Body of pancreas (tissue), 4 donors: ENCODE measurements around the gene USP31. TPM values are rescaled to one million over a fixed set of nuclear protein-coding genes. Genes with fewer than 3 reads are reported as not detected.

ENCODE experiments used
- ATAC-seq: fragments of 150-250 bp; one replicate; pipeline ENCODE4 v1.9.1; 2016
- DNase-seq, 4 donors: peaks; one replicate each; pipeline ENCODE4 v3.0.0-alpha.2; 2019
- H3K27ac ChIP-seq, 4 donors: fragments of 200-600 bp; sonication (generic); 1 replicate in 3 of 4; 2 replicates in 1 of 4; pipeline versions ENCODE4 v1.5.1 to v1.6.1; 2016 to 2019; ENCODE audit warnings: mild to moderate bottlenecking in 1 of 4, mixed read lengths in 1 of 4, moderate library complexity in 1 of 4
- H3K27me3 ChIP-seq, 2 donors: fragments of 200-600 bp; sonication (generic); one replicate each; pipeline ENCODE4 v1.6.0; 2016; ENCODE audit warnings: mild to moderate bottlenecking in 1 of 2
- H3K36me3 ChIP-seq, 2 donors: fragments of 200-600 bp; sonication (generic); replicated peaks in 1 of 2; 2 replicates each; pipeline ENCODE4 v1.5.1; 2016; ENCODE audit warnings: low read depth in 2 of 2; ENCODE audit not compliant: insufficient read depth in 1 of 2
- H3K4me1 ChIP-seq: fragments of 200-600 bp; sonication (generic); one replicate; pipeline ENCODE4 v1.6.0; 2016
- H3K4me3 ChIP-seq, 2 donors: fragments of 200-600 bp; sonication (generic); 1 replicate in 1 of 2; 2 replicates in 1 of 2; pipeline ENCODE4 v1.5.1; 2016 to 2019
- H3K9me3 ChIP-seq, 3 donors: fragments of 200-600 bp; sonication (generic); 1 replicate in 2 of 3; 2 replicates in 1 of 3; pipeline ENCODE4 v1.5.1; 2016
- POLR2A ChIP-seq, 3 donors: fragments of 450-650 bp; IDR thresholded peaks; one replicate each; pipeline ENCODE4 v1.6.1; 2016; ENCODE audit warnings: antibody characterized with exemption in 3 of 3, mild to moderate bottlenecking in 2 of 3
- WGBS, 2 donors: methylation state at CpG; one replicate each; pipeline ENCODE4 v1.1.5; 2017; 5-methylcytosine and 5-hydroxymethylcytosine counted together
- intact Hi-C: fragments of 100-400 bp; cut with DNase I; formaldehyde crosslinking; loops from one replicate; pipeline ENCODE4 v1.15.1; 2023
- total RNA-seq, 2 donors: library from RNA; depleted of rRNA; stranded (reverse); fragments of >200 nt; gene quantifications; one replicate each; pipeline ENCODE4 v1.1.0, GENCODE V29; 2016
- TF ChIP-seq, protein P1 (sequence below), 7 experiments: fragments of 450-650 bp in 4 of 7; fragments of 200-600 bp in 3 of 7; sonication (generic) in 3 of 7; IDR thresholded peaks; one replicate each; pipeline ENCODE4 v1.5.1; 2016 to 2019; ENCODE audit warnings: antibody characterized with exemption in 7 of 7

Gene USP31
- total RNA-seq, 2 donors from 2014 or later, result 5.2 to 8.6 TPM

GRCh38 chr16:23137818-23138217, 11.4 kb downstream of the USP31 start:
- Histone ChIP-seq H3K9me3 (no peaks in the 10 kb centered on the region), H3K27me3 (no peaks in the 10 kb centered on the region), H3K27ac (no peak overlapping the region), H3K4me1 (peaks cover 20% of the 10 kb centered on the region), H3K4me3 (no peak overlapping the region), H3K36me3 (no peaks in the 10 kb centered on the region)
- intact Hi-C loops, result no loop called here
- TF ChIP-seq POLR2A (IDR thresholded peaks at IDR 0.05), result no peak
- TF ChIP-seq, protein P1, sequence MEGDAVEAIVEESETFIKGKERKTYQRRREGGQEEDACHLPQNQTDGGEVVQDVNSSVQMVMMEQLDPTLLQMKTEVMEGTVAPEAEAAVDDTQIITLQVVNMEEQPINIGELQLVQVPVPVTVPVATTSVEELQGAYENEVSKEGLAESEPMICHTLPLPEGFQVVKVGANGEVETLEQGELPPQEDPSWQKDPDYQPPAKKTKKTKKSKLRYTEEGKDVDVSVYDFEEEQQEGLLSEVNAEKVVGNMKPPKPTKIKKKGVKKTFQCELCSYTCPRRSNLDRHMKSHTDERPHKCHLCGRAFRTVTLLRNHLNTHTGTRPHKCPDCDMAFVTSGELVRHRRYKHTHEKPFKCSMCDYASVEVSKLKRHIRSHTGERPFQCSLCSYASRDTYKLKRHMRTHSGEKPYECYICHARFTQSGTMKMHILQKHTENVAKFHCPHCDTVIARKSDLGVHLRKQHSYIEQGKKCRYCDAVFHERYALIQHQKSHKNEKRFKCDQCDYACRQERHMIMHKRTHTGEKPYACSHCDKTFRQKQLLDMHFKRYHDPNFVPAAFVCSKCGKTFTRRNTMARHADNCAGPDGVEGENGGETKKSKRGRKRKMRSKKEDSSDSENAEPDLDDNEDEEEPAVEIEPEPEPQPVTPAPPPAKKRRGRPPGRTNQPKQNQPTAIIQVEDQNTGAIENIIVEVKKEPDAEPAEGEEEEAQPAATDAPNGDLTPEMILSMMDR (IDR thresholded peaks at IDR 0.05), result no peak
- 47 to 61% methylated on average over 5 of the region's 5 CpGs for WGBS, 2 donors
- DNase-seq, result no peak
- no peak for ATAC-seq

- intact Hi-C loops, result no loop called here
- H3K27ac ChIP-seq, result no peak overlapping the region
- H3K36me3 ChIP-seq, result no peaks in the 10 kb centered on the region
- H3K4me1 ChIP-seq, result peaks cover 20% of the 10 kb centered on the region
- H3K27me3 ChIP-seq, result no peaks in the 10 kb centered on the region
- H3K9me3 ChIP-seq, result no peaks in the 10 kb centered on the region
- 83 to 86% methylated on average over 2 of the region's 2 CpGs for WGBS, 2 donors
- DNase-seq, result no peak
- no peak overlapping the region for H3K4me3 ChIP-seq
- ATAC-seq, result no peak
- no peak for TF ChIP-seq POLR2A (IDR thresholded peaks at IDR 0.05)
- TF ChIP-seq, protein P1 (IDR thresholded peaks at IDR 0.05), result no peak
Measured at GRCh38 chr16:23137256-23137655, 12.0 kb downstream of the USP31 start.

- H3K9me3 ChIP-seq, result no peaks in the 10 kb centered on the region
- no peak overlapping the region for H3K4me3 ChIP-seq
- DNase-seq, result peak in 3 of 4 donors; percentile 23 to 59 (median 28)
- ATAC-seq, result peak; percentile 38
- no peaks in the 10 kb centered on the region for H3K27me3 ChIP-seq
- H3K36me3 ChIP-seq, result no peaks in the 10 kb centered on the region
- WGBS, 2 donors, result 27 to 29% methylated on average over 3 of the region's 3 CpGs
- TF ChIP-seq, protein P1 (IDR thresholded peaks at IDR 0.05), result no peak
- no peak for TF ChIP-seq POLR2A (IDR thresholded peaks at IDR 0.05)
- H3K4me1 ChIP-seq, result peaks cover 20% of the 10 kb centered on the region
- intact Hi-C loops, result no loop called here
- H3K27ac ChIP-seq, result no peak overlapping the region
Measured at GRCh38 chr16:23134274-23134673, 15.0 kb downstream of the USP31 start.

DNA sequence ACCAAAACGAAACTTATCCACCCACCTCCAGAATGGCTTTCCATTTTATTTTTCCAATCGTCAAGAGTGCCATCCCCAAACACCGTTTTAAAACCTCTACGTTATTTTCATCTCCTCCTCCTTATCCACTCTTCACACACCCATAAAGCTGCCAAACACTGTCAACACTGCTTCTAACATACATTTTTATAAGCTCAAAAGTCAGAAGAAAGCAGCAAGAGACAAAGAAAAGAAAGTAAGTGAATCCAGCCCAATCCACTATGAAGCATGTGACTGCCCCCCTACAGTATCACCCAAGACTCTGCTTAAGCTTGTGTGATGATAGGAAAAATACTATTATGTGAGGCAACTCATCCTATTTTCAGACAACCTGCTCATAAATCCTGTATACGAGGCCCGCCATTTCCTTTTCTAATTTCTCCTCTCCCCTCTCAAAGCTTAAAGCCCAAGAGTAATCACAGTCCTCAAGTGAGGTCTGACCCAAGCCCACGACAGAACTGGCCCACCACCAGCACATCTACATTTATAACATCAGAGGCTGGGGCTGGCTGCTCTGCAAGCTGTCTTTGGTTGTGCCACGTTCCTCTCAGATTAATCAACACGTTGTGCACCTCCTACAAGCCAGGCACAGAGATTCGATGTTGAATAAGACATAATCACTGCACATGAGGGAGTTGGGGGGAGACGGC, 16.3 kb downstream of the USP31 start:
- Histone ChIP-seq H3K36me3 (no peaks in the 10 kb centered on the region), H3K4me1 (peaks cover 20% of the 10 kb centered on the region), H3K9me3 (no peaks in the 10 kb centered on the region), H3K4me3 (no peak overlapping the region), H3K27ac (no peak overlapping the region), H3K27me3 (no peaks in the 10 kb centered on the region)
- TF ChIP-seq, protein P1 (IDR thresholded peaks at IDR 0.05), result no peak
- no peak for TF ChIP-seq POLR2A (IDR thresholded peaks at IDR 0.05)
- ATAC-seq, result no peak
- intact Hi-C loops, result no loop called here
- WGBS, 2 donors, result 80 to 82% methylated on average over 11 of the region's 11 CpGs
- no peak for DNase-seq
